GM12801 (cell line): ENCODE measurements around the gene FAM20A.

Experiments
- TF ChIP-seq, protein P1 (sequence below): IDR thresholded peaks from one replicate; pipeline ENCODE4 v1.5.1; 2011; ENCODE audit warnings: control low read depth; ENCODE audit not compliant: insufficient read length; ENCODE audit errors: extremely low read depth

The FAM20A gene

DNA sequence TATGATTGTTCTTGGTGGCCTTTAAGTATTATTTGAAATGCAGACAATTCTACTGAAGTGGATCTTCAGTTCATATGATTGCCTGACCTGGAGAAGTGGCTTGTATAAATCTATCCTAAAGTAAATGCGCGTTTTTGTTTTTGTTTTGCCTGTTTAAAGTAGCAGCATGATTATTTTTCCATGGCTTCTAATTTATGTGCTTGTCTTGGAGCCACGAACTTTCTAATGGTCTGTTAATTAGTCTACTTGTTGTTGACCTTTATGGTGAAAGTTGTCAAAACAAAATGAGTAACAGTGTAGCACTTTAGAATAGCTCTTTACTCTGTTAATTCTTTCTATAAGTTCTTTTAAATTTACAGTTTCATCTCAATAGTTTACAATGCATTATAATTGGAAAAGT is 87.2 kb downstream of the FAM20A start:
- TF ChIP-seq, protein P1, sequence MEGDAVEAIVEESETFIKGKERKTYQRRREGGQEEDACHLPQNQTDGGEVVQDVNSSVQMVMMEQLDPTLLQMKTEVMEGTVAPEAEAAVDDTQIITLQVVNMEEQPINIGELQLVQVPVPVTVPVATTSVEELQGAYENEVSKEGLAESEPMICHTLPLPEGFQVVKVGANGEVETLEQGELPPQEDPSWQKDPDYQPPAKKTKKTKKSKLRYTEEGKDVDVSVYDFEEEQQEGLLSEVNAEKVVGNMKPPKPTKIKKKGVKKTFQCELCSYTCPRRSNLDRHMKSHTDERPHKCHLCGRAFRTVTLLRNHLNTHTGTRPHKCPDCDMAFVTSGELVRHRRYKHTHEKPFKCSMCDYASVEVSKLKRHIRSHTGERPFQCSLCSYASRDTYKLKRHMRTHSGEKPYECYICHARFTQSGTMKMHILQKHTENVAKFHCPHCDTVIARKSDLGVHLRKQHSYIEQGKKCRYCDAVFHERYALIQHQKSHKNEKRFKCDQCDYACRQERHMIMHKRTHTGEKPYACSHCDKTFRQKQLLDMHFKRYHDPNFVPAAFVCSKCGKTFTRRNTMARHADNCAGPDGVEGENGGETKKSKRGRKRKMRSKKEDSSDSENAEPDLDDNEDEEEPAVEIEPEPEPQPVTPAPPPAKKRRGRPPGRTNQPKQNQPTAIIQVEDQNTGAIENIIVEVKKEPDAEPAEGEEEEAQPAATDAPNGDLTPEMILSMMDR = no peak

DNA sequence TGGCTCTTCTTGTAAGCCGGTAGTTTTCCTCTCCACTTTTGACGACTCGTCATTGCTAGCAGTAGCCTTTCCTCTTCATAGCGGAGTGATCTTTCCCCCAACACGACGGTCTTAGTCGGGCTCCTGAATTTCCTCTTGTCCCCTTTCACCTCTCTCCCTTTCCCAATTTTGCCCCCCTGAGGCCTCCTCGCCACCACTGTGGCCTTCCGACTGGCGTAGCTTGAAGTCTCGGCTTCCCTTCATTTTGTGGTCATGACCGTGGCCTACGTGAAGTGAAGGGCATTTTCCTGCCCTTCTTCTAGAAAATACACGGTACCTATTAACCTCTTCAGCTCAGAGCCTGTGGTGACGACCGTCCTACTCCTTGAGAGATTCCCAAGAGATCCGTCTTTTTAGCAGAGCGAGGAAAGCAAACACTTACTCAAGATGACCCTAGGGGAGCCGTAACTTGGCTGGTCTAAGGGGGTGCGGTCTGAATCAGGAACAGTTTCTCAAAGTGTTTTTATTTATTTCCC is 88.2 kb downstream of the FAM20A start:
- TF ChIP-seq, protein P1 = no peak

DNA sequence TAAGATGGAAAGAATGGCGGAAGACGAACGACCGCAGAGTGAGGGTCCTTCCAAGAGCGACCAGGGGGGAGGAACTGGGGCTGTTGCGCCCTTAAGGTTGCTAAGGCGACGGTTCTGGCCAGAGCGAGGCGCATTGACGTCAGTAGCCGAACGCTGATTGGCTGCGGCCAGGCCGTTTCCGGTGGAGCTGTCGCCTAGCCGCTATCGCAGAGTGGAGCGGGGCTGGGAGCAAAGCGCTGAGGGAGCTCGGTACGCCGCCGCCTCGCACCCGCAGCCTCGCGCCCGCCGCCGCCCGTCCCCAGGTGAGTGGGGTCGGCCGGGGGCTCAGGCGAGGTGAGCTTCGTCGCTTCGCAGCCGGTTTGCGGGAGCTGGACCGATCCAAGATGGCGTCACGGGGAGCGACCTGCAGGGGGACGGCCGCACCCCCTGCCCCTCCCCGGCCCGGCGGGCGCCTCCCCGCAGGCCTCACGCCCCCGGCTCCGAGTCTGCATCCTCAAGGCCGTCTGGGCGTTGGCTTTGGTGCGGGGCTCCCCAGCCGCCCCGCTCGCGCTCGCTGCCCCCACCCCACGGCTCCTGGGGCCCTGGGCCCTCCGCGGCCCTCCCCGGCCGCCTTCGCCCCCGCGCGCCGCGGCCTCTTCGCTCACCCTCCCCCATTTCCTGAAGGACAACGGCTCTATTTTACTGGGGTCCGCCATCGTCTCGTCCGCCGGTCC is 88.8 kb downstream of the FAM20A start, which contains the start of gene PRKAR1A:
TSS of gene PRKAR1A (plus strand) at position 184 of the 713 bp plus-strand sequence. CDS start 2,970 bp downstream, outside the sequence.
- TF ChIP-seq, protein P1 = no peak

DNA sequence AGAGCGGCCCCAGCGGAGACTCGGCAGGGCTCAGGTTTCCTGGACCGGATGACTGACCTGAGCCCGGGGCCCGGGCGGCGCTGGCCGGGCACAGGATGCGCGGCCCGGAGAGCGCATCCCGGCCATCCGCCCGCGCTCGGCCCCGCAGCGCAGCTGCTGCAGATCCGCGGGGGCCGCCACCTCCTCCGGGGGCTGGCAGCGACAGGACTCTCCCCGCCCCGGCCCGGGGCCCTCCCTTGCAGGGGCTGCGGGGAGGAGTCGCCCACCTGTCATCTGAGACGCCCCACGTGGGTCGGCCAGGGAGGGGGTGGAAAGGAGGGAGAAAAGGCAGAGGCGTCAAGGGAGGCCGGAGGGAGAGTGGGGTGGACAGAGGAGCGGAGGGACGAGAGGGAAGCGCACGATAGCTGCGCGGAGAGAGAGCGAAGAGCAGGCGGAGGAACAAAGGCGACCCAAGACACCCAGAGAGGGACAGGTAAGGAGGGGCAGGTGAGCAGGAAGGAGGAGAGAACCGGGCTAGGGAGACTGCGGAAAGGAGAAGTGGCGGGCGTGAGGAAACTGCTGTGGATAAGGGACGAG is 89.4 kb downstream of the FAM20A start:
- TF ChIP-seq, protein P1 = no peak

DNA sequence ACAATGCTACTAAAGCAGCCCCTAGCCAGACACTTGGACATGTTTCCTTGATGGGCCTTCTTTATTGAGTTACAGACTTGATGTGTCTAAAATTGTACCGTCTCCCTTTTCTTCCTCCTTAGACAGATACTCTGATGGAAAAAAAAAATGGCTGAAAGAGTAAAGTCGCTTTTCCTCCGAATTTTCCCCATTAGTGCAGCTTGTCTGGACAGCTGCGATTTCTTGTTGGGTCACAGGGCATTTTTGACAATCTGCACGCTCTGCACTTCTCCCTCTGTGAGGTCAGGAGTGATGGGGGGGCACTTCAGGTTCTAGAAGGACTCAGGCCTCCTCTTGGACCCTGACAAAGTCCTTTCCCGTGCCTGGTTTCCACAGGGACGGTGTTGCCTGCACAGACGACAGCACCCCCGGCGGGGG is 89.9 kb downstream of the FAM20A start:
- TF ChIP-seq, protein P1 = no peak

DNA sequence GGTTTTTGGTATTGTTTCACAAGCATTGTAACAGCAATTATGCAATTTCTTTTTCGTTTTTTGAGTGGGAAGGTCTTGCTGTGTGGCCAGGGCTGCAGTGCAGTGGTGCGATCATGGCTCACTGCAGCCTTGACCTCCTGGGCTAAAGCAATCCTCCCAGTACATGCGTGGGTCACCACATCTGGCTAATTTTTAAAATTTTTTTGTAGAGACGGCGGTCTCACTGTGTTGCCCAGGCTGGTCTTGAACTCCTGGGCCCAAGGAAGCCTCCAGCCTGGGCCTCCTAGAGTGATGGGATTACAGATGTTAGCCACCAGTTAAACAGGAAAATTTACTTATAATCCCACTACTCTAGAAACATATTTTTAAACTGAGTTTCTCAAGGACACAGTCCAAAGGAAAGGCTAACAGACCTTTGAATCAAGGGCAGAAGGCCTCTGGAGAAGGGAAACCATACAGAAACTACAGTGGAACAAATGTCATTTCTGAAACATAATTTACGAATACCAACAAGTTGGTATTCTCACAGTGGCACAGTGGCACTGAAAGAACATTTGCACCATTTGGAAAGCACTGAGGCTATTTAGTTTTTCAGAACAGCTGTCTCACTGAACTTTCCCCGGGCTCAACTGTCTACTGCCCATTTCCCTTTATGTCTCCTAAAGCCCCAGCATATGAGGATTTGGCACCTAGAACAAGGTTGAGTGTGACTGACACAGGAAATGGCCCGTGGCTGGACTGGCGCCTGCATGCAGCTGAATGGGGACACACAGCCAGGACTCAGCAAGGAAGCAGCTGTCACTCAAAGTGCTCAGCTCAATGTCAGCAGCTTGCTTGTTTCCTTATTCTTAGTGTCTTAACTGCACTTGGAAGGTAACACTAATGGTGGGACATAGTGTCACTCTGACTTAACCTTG is 91.8 kb downstream of the FAM20A start:
- TF ChIP-seq, protein P1 = no peak

DNA sequence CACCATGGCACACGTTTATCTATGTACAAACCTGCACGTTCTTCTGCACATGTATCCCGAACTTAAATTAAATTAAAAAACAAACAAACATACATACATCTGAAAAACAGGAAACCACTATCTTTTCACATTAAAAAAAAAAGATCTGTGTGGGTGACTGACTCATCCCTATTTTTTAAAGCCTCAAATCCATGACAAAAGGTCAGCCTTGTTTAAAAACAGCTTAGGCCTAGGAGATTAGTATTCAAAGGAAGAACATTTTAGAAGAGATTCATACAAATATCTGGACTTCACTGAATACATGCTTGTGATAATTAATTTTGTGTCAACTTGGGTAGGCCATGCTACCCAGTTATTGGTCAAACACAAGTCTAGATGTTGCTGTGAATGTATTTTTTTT is 93.6 kb downstream of the FAM20A start:
- TF ChIP-seq, protein P1 = no peak
